GM12892 (cell line): ENCODE results near the gene CNTFR.

Source experiments
- DNase-seq: peaks from one replicate; pipeline ENCODE4 v3.0.0; 2011; ENCODE audit not compliant: insufficient read length
- FAIRE-seq: peaks from 2 replicates; lab custom pipeline; 2011; peaks lifted over from hg19 to GRCh38; lab: Jason Lieb, UNC
- POLR2A ChIP-seq: IDR thresholded peaks from 2 replicates; pipeline ENCODE4 v1.6.1; 2011; ENCODE audit warnings: low read depth, low read length, control low read depth
- POLR2AphosphoS5 ChIP-seq: IDR thresholded peaks from 2 replicates; pipeline ENCODE4 v1.6.1; 2011; ENCODE audit warnings: low read depth, low read length, control low read depth
- TAF1 ChIP-seq: IDR thresholded peaks from 2 replicates; pipeline ENCODE4 v1.6.1; 2011; ENCODE audit warnings: low read depth, mild to moderate bottlenecking, control low read depth, low read length, borderline replicate concordance

CNTFR gene

GRCh38 chr9:34502471-34502870, 87.1 kb downstream of the CNTFR start:
- DNase-seq (no peak), FAIRE-seq (no peak)
- TF ChIP-seq POLR2AphosphoS5 (no peak), TAF1 (no peak), POLR2A (no peak)

GRCh38 chr9:34501889-34502425, 87.6 kb downstream of the CNTFR start:
- FAIRE-seq (no peak), DNase-seq (no peak)
- TF ChIP-seq POLR2A (no peak), TAF1 (no peak), POLR2AphosphoS5 (no peak)
